ENCODE results near the gene OPCML. TPM values are rescaled to one million over a fixed set of nuclear protein-coding genes. Genes with fewer than 3 reads are reported as not detected.
A peak's percentile ranks its signal among the peaks of the same experiment; 100 is the strongest.

OPCML gene
- total RNA-seq, 1 experiment from 2014 or later, result 0.94 TPM

GRCh38 chr11:132587716-132588115, 944.6 kb downstream of the OPCML start:
- no peak overlapping the region for H4K8ac ChIP-seq (replicated peaks; ENCODE audit: insufficient read length, low read depth, low read length)
- no peak overlapping the region for H2BK12ac ChIP-seq (ENCODE audit: insufficient read length, low read depth, low read length)
- Mint-ChIP-seq H3K27me3 (ENCODE audit: low read depth) (no peaks in the 10 kb centered on the region), H3K4me1 (0 out of 4 replicates have a peak, but pooled peaks cover 0 to 2% of the 10 kb centered on the region in 2 experiments), H3K36me3 (ENCODE audit: insufficient read depth in 1 of 3, low read depth in 3 of 3) (no peaks in the 10 kb centered on the region), H3K27ac (peak overlapping the region in 1 of 3 experiments; percentile 74; a peak in 1 of 7 replicates), H3K9me3 (no peaks in the 10 kb centered on the region), H3K4me3 (no peak overlapping the region)
- no peaks in the 10 kb centered on the region for H3K27me3 ChIP-seq (ENCODE audit: insufficient read depth, low read length)
- no peak overlapping the region for H3K27ac ChIP-seq (ENCODE audit: insufficient read length, low read depth, low read length)
- no peaks in the 10 kb centered on the region for H4K20me1 ChIP-seq (ENCODE audit: control insufficient read depth, insufficient read depth, insufficient read length)
- no peak overlapping the region for H2BK15ac ChIP-seq (ENCODE audit: low read depth, low read length)
- no peaks in the 10 kb centered on the region for H3K79me1 ChIP-seq (ENCODE audit: insufficient read depth, low read depth, low read length, poor library complexity, severe bottlenecking)
- no peak overlapping the region for H3K23ac ChIP-seq (ENCODE audit: insufficient read length, low read depth, low read length)
- no peak overlapping the region for H2BK5ac ChIP-seq (ENCODE audit: insufficient read length, low read length)
- H3K4me2 ChIP-seq (ENCODE audit: insufficient read depth, insufficient read length, low read length), result no peak overlapping the region
- no peaks in the 10 kb centered on the region for H3K23me2 ChIP-seq (ENCODE audit: insufficient read length, low read depth, low read length, poor library complexity, severe bottlenecking)
- H4K91ac ChIP-seq (ENCODE audit: insufficient read length, low read depth, low read length), result no peak overlapping the region
- H3K4me1 ChIP-seq (ENCODE audit: insufficient read depth, low read length), result no peaks in the 10 kb centered on the region
- no peak overlapping the region for H2BK20ac ChIP-seq (ENCODE audit: low read depth, low read length, poor library complexity, severe bottlenecking)
- TF ChIP-seq CTCF (conservative IDR thresholded peaks at IDR 0.05), result no peak
- H3T11ph ChIP-seq (ENCODE audit: low read length), result no peak overlapping the region
- H3K79me2 ChIP-seq (ENCODE audit: insufficient read depth, low read length), result no peaks in the 10 kb centered on the region
- no peak overlapping the region for H2AK5ac ChIP-seq (ENCODE audit: insufficient read length, low read length)
- WGBS (ENCODE audit: extremely low coverage, insufficient read length, low lambda C conversion rate), result no CpG with 5 or more reads among the region's 2 CpGs
- no peak overlapping the region for H2BK120ac ChIP-seq (ENCODE audit: low read depth, low read length, poor library complexity, severe bottlenecking)
- no peak overlapping the region for H3K4ac ChIP-seq (ENCODE audit: low read depth, low read length)
- H3K9me3 ChIP-seq (ENCODE audit: control insufficient read depth, low read depth, low read length), result no peaks in the 10 kb centered on the region
- DNase-seq, result no peak
- no peak overlapping the region for H2AFZ ChIP-seq (ENCODE audit: low read length)
- H3K18ac ChIP-seq (ENCODE audit: insufficient read length, low read depth, low read length), result no peak overlapping the region
- no peak overlapping the region for H4K5ac ChIP-seq (ENCODE audit: insufficient read length, low read depth, low read length)
- H3K9ac ChIP-seq (ENCODE audit: extremely low read depth, insufficient read length, low read length), result no peak overlapping the region
- H3K14ac ChIP-seq (ENCODE audit: insufficient read depth, low read length), result no peak overlapping the region
- no peak overlapping the region for H3K56ac ChIP-seq (ENCODE audit: insufficient read length, low read depth, low read length)

Data from H9 (cell line).